ENCODE data around the gene ZNF12.
"Not testable (repeated sequence)": the region's sequence is repeated elsewhere in the genome, so short reads cannot be mapped to it uniquely, and the experiment has no call there.

ZNF12 gene

GRCh38 chr7:6706666-6707407, at the start of gene ZNF12:
Gene ZNF12 (minus strand): TSS chr7:6706947. CDS start chr7:6705173, 1,774 bp downstream.
- peak; percentile 95 for DNase-seq

GRCh38 chr7:6753964-6754363, 47.2 kb upstream of the ZNF12 start, which contains the start of gene RSPH10B2:
Gene RSPH10B2 (plus strand): TSS chr7:6754103. CDS start chr7:6757678, 3,575 bp downstream.
- not testable (repeated sequence) for DNase-seq

GRCh38 chr7:6750173-6750572, 43.4 kb upstream of the ZNF12 start:
- not testable (repeated sequence) for DNase-seq

- not testable (repeated sequence) for DNase-seq
Observed at GRCh38 chr7:6749335-6749734, 42.6 kb upstream of the ZNF12 start.

- DNase-seq = not testable (repeated sequence)
Observed at GRCh38 chr7:6744410-6745100, 37.8 kb upstream of the ZNF12 start.

- not testable (repeated sequence) for DNase-seq
Observed at GRCh38 chr7:6738415-6738814, 31.7 kb upstream of the ZNF12 start.

GRCh38 chr7:6730343-6730633, 23.5 kb upstream of the ZNF12 start:
- no peak for DNase-seq

- peak; percentile 87 for DNase-seq
Observed at GRCh38 chr7:6729492-6730342, 23.0 kb upstream of the ZNF12 start.

- not testable (repeated sequence) for DNase-seq
Observed at GRCh38 chr7:6728893-6729491, 22.2 kb upstream of the ZNF12 start.

DNA sequence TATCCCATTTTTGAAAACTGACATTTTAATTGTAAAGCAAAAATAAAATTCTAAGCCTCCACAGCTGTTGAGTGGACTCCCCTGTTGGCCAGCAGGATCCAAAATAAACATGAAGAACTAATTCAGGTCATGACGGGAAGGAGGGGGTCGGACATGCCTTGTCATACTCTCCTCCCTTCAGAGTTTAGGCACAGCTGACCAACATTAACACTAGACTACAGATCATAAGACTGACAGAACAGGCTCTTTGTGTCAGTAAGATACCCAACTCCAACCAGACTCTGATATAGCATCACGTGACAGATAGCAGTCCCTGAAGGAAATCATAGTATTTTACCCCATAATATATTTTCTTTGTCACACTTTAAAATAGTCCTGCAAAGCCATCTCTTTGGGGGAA, 20.9 kb upstream of the ZNF12 start:
- DNase-seq = no peak

GRCh38 chr7:6726341-6726740, 19.6 kb upstream of the ZNF12 start:
- not testable (repeated sequence) for DNase-seq

GRCh38 chr7:6725003-6725402, 18.3 kb upstream of the ZNF12 start:
- no peak for DNase-seq

GRCh38 chr7:6724351-6724750, 17.6 kb upstream of the ZNF12 start:
- not testable (repeated sequence) for DNase-seq

DNA sequence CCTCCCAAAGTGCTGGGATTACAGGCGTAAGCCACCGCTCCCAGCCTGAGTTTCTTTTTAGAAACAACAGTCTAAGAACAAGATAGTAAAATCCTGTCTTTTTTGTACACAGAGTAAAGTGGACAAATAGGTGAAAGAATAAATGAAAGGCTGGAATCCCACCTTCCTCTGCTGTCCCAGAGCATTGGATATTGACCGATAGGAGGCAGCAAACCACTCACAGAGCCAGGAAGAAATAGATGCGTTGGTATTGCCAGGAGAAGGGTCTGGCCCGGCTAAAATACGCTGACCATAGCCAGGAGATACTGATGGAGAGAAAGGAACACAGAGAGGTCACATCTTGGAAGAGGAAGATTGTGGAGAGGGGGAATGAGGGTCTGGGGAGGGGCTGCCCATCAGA, 11.4 kb upstream of the ZNF12 start:
- no peak for DNase-seq

DNA sequence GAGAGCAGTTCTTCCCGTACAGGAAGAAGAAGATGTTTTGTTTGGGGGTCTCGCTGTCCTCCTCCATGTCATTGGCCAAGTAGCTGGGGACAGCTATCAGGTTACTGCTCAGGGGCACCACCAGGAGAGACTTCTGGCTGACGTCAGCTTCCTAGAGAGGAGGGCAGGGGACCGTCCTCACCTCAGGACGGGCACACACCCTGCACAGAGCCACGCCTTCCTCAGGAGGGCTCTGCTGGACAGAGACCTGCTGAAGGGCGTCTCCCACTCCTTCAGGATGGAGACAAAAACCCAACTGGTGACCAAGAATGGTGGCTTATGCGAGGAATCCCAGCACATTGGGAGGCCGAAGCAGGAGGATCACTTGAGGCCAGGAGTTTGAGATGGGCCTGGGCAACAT, 9.2 kb upstream of the ZNF12 start:
- DNase-seq = not testable (repeated sequence)

DNA sequence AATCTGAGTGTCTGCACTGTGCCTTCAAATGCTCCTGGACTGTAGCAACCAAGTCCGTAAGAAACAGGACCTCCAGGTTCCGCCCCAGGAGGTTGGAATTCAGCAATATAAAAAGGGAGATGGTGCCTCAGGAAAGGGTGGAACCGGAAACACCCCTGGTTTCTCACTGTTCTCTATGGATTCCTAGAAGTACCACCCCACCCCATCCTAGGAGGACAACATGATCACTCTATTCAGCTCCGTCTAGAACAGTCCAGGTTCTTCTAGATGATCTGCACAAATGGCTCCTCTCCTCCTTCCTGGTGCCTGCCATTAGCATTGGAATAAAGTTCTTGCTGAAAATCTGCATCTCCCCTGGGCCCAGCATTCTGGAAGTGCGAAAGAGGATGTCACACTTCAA, 7.6 kb upstream of the ZNF12 start:
- DNase-seq = no peak

- DNase-seq = no peak
Observed at GRCh38 chr7:6709808-6710207, 3.1 kb upstream of the ZNF12 start.

- no peak for DNase-seq
Observed at GRCh38 chr7:6708304-6708703, 1.6 kb upstream of the ZNF12 start.

DNA sequence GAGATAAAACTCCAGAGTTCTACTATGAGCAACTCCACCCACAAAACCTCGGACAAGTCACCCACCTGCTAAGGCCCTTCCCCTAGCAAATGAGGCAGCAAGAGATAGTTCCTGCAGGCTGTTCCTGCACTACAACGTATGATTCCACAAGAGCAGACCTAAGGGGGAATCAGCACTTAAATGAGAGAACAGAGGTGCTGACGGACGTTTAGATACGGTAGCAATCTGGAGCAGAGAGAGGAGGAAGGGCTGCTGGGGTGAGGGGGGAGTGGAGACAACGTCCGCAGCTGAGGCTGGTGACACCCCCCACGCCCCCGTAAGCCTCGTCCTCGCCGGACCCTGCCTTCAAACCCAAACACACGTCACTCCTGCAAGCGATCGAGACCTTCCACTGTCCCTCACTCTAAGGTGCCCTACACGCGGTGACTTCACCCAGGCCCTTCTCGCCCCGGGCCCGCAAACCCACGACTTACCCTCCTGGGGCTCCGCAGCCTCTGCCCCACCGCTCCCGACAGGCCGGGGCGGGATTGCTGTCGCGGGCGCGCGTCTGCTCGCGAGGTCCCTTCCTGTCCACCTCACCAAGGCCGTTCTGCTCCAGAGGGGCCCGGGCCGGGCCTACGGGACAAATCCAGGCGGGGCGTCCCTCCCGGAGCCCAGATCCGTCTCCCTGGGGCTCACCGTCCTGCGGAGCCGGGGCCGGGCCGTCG, 635 bp downstream of the ZNF12 start:
- DNase-seq = peak; percentile 23

DNA sequence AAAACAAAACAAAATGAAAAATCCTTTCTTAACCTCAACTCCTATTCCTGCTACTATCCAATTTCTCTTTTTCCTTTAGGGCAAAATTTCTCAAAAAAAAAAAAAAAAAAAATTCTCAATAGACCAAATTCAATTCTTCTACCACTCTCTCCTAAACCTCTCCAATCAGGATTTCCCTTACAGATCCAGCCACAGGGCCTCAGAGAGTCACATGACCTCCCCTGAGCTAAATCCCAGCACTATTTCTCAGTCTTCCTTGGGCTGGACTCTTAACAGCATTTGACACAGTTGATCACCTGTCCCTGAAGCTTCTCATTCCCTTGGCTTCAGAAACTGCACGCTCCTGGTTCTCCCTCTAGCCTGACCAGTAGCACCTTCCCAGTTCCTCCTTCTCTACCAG, 4.9 kb downstream of the ZNF12 start:
- DNase-seq = no peak

- no peak for DNase-seq
Observed at GRCh38 chr7:6700793-6701192, 6.0 kb downstream of the ZNF12 start.

DNA sequence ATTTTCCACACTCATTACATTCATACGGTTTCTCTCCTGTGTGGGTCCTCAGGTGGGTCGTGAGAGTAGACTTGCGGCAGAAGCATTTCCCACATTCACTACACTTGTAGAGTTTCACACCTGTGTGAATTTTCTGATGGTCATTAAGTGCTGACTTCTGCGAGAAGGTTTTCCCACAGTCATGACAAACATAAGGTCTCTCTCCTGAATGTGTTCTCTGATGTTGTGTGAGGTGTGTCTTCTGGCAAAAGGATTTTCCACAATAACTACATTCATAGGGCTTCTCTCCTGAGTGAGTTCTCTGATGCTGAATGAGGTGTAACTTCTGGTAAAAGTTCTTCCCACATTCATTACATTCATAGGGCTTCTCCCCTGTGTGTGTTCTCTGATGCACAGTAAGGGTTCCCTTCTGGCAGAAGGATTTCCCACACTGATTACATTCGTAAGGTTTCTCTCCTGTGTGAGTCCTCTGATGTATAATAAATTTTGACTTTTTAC, 15.1 kb downstream of the ZNF12 start:
- DNase-seq = no peak
